ENCODE measurements around the gene ABAT.

DNA sequence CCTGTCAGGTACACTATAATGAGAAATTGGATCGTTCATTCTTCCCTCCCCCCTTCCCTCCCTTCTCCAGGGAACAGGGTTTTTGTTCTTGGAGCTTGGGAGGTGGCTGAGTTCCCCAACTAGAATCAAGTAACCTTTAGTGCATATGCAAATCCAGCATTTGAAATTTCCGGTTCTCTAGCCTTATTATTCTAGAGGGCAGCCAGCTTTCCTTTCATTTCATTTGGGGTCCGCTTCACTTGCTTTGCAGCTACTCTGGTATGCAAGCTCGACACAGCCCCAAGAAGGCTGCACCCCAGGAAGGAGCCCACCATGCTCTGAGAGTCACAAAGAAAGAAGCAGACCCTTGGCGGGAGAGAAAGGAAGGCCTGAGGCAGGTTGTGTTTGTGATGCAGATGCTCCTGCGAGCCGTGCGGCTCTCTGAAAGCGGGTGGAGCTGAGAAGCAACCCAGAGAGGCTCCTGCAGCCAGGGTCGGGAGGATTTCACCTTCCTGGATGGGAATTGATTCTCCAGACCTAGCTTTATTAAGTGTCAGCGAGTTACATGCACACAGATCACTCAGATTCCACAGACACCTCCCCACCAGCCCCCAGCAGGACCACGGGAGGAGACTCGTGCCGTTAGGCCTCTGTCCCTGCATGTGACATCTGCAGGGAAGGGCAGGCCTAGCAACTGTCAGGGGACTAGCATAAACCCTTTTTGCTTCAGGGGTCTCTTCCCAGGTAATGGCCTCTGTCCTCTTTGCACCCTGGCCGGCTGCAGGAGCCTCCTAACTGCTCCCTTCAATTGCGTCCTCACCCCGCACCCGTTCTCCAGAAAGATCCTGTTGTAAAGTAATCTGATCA, 157.7 kb downstream of the ABAT start:
- TF ChIP-seq EP300 (IDR thresholded peaks at IDR 0.05) (no peak), POLR2AphosphoS5 (IDR thresholded peaks at IDR 0.05) (no peak), POLR2A (IDR thresholded peaks at IDR 0.05) (no peak)
- TF ChIP-seq, protein P1, sequence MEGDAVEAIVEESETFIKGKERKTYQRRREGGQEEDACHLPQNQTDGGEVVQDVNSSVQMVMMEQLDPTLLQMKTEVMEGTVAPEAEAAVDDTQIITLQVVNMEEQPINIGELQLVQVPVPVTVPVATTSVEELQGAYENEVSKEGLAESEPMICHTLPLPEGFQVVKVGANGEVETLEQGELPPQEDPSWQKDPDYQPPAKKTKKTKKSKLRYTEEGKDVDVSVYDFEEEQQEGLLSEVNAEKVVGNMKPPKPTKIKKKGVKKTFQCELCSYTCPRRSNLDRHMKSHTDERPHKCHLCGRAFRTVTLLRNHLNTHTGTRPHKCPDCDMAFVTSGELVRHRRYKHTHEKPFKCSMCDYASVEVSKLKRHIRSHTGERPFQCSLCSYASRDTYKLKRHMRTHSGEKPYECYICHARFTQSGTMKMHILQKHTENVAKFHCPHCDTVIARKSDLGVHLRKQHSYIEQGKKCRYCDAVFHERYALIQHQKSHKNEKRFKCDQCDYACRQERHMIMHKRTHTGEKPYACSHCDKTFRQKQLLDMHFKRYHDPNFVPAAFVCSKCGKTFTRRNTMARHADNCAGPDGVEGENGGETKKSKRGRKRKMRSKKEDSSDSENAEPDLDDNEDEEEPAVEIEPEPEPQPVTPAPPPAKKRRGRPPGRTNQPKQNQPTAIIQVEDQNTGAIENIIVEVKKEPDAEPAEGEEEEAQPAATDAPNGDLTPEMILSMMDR (IDR thresholded peaks at IDR 0.05), result no peak
